Muscle of arm (tissue), 12 donors: ENCODE results near the gene NUMA1. TPM values are rescaled to one million over a fixed set of nuclear protein-coding genes. Genes with fewer than 3 reads are reported as not detected.

Experiments
- DNase-seq: peaks from one replicate; pipeline ENCODE4 v3.0.0-alpha.2; 2013
- polyA plus RNA-seq, 12 donors: library from polyadenylated mRNA; unstranded; fragments of 120-200 nt; gene quantifications; one replicate each; pipeline ENCODE4 v1.2.1, GENCODE V29; 2013; ENCODE audit not compliant: insufficient read length in 12 of 12

Gene NUMA1
- polyA plus RNA-seq, 12 donors: 137 to 283 (median 169) TPM; not detected in 1

DNA sequence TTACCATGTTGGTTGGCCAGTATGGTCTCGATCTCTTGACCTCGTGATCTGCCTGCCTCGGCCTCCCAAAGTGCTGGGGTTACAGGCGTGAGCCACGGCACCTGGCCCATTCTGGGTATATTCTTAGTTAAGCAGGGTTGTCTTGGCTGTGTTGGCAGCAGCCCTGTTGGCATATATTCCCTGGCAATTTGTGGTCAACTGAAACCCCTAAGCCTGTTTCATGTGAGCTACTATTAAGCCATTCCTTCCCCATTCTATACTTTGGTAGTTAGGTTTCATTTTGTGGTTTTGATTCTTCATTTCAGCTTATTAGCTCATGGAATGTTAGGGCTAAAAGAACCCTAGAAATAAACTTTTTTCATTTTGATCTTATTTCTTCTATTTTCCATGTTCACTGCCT, 103.8 kb downstream of the NUMA1 start:
- DNase-seq: no peak

DNA sequence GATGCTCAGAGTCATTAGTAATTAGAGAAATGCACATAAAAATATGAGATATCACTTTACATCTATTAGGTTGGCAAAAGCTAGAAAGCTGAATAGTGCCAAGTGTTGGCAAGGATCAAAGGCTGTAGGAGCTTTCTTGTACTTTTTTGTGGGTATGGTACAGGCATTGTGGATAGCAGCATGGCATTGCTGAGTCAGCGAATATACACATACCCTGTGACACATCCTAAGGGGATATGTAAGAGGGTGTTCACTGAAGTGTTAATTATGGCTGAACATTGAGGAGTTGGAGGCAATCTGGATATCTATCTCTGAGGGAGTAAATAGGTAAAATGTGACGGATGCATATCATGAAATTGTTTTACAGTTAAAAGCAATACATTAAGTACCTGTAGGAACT, 108.7 kb downstream of the NUMA1 start:
- DNase-seq: no peak

DNA sequence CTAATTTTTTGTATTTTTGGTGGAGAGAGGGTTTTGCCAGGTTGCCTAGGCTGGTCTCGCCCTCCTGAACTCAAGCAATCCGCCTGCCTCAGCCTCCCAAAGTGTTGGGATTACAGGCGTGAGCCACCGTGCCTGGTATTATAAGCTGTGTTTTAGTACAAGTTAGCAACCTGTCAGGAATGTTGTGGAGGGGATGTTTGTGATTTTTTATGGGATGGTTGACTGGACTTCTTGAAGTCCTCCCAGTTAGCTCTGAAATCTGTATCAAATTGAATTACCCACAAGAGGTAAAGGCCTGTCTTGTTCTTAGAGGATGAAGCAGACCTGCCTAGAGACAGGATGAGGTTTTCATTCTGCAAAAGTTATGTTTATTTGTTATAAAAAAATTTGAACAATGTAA, 115.7 kb downstream of the NUMA1 start:
- no peak for DNase-seq

GRCh38 chr11:71963468-71963867, 116.9 kb downstream of the NUMA1 start:
- DNase-seq: no peak

DNA sequence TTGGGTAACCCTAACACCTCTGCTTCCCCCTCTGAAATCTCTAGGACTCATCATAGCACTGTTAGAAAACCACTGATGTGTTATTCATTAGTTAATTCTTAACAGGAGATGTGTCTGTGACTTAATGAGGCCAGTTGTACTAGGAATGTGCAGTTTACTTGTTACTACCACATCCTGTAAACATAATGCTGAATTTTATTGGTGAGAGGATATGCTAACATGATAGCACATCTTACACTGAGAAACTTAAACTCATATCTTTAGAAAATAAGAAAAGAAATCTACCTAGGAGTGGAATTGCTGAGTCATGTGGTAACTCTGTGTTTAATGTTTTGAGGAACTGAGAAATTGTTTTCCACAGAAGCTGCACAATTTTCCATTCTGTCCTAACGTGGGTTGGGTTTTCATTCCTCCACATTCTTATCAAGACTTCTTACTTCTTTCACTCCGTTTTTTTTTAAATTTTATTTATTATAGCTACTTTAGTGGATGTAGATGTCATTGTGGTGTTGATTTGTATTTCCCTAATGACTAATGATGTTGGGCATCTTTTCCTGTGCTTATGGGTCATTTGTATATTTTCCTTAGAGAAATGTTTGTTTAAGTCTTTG, 117.8 kb downstream of the NUMA1 start:
- no peak for DNase-seq

DNA sequence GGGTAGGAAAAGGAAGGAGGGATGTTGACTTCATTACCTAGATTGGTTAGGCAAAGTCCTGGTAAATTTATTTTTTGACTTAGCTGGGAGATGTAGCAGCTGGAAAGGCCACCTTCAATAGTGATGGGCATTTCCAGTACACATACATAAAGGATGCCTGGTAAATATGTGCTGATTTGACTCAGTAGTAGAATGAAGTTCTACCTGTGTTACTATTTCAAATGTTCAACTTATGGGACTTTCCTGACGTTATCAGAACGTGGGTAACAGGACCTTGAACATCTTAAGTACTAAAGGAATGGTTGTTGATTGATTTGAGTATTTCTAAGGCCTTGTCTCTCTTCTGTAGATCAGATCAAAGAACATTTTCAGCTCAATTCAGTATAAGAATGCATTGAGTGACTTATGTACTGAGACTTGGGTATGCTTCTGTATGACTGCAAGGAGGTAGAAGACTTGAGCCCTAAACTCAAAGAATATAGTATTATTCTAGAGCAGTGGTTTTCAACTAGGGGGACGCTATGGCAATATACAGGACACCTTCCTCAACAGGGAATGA, 124.4 kb downstream of the NUMA1 start:
- DNase-seq: no peak

Other genes with a start within 250 kb of the NUMA1 start
- not detected for gene DEFB108B, start 247.3 kb downstream of the NUMA1 start, polyA plus RNA-seq
- gene DEFB131B, start 202.1 kb downstream of the NUMA1 start, polyA plus RNA-seq: not detected
- 1 to 10 TPM in 10 of 12 donors, not detected in 2; 1.9 to 4.8 (median 3.0) TPM for gene XNDC1N, start 151.9 kb downstream of the NUMA1 start, polyA plus RNA-seq
- 10 to 100 TPM in 11 of 12 donors, not detected in 1; 24.4 to 35.4 (median 29.2) TPM for gene RNF121, start 151.5 kb downstream of the NUMA1 start, polyA plus RNA-seq
- 10 to 100 TPM in 3 of 12 donors, 1 to 10 TPM in 8, not detected in 1; 4.5 to 16.0 (median 7.2) TPM for gene IL18BP, start 81.6 kb downstream of the NUMA1 start, polyA plus RNA-seq
- gene LRRC51, start 308 bp upstream of the NUMA1 start, polyA plus RNA-seq: 10 to 100 TPM in 1 of 12 donors, 1 to 10 TPM in 9, not detected in 2; 5.3 to 11.4 (median 8.0) TPM
- 10 to 100 TPM in 11 of 12 donors, not detected in 1; 70.3 to 94.5 (median 83.5) TPM for gene LAMTOR1, start 22.8 kb upstream of the NUMA1 start, polyA plus RNA-seq
- gene TOMT, start 25.4 kb upstream of the NUMA1 start, polyA plus RNA-seq: not detected
- 10 to 100 TPM in 11 of 12 donors, not detected in 1; 31.3 to 61.4 (median 33.5) TPM for gene ANAPC15, start 32.2 kb upstream of the NUMA1 start, polyA plus RNA-seq
- gene FOLR3, start 55.2 kb upstream of the NUMA1 start, polyA plus RNA-seq: under 1 TPM in 3 of 12 donors, not detected in 9; 0.35 to 0.47 (median 0.38) TPM
- 1 to 10 TPM in 10 of 12 donors, not detected in 2; 1.2 to 9.3 (median 3.7) TPM for gene FOLR1, start 111.6 kb upstream of the NUMA1 start, polyA plus RNA-seq
- 10 to 100 TPM in 11 of 12 donors, not detected in 1; 10.4 to 32.6 (median 20.6) TPM for gene FOLR2, start 136.3 kb upstream of the NUMA1 start, polyA plus RNA-seq
- gene INPPL1, start 144.2 kb upstream of the NUMA1 start, polyA plus RNA-seq: 100 to 1,000 TPM; 118 to 193 (median 149) TPM
- 10 to 100 TPM in 1 of 12 donors, not detected in 11; 17.1 TPM for gene PHOX2A, start 163.6 kb upstream of the NUMA1 start, polyA plus RNA-seq